A549 (cell line): ENCODE measurements around the gene AFMID. TPM values are rescaled to one million over a fixed set of nuclear protein-coding genes. Genes with fewer than 3 reads are reported as not detected.
"Not testable (repeated sequence)": the region's sequence is repeated elsewhere in the genome, so short reads cannot be mapped to it uniquely, and the experiment has no call there.

Experiments
- ATAC-seq, 2 experiments: fragments of 200-7000 bp in 1 of 2; fragments of >200 bp in 1 of 2; cut with Nextera tagmentation in 1 of 2; cut with Tn5 transposase in 1 of 2; 3 replicates each; pipeline versions ENCODE4 v1.8.0 to v1.9.1; 2018 to 2020; ENCODE audit warnings: mild to moderate bottlenecking in 1 of 2, moderate library complexity in 1 of 2
- CTCF ChIA-PET: fragments of 300-600 bp; sonication (Branson Sonifier 250); formaldehyde crosslinking; extraction: SDS; loops from one replicate; lab custom pipeline; 2021; ENCODE audit warnings: antibody characterized with exemption, inconsistent platforms; lab: Yijun Ruan, JAX
- POLR2A ChIA-PET: fragments of 350-600 bp; formaldehyde crosslinking; extraction: SDS; loops from one replicate; lab custom pipeline; 2021; ENCODE audit warnings: antibody characterized with exemption, inconsistent platforms; lab: Yijun Ruan, JAX
- DNase-seq, 2 experiments: peaks; one replicate each; pipeline versions ENCODE4 v3.0.0 to v3.0.0-alpha.2; 2011 to 2016; ENCODE audit warnings: low read depth in 1 of 2, low spot score in 1 of 2
- FAIRE-seq: peaks from 2 replicates; lab custom pipeline; 2011; peaks lifted over from hg19 to GRCh38; lab: Jason Lieb, UNC
- H3K27ac ChIP-seq, 2 experiments: fragments of >200 bp; sonication (Bioruptor Twin); formaldehyde crosslinking; 3 replicates each; pipeline ENCODE4 v1.5.1; 2016 to 2017
- H3K4me1 ChIP-seq: fragments of >200 bp; sonication (Bioruptor Twin); formaldehyde crosslinking; 3 replicates; pipeline ENCODE4 v1.6.1; 2016
- H3K4me2 ChIP-seq: fragments of >200 bp; sonication (Bioruptor Twin); formaldehyde crosslinking; 3 replicates; pipeline ENCODE4 v1.6.1; 2016
- H3K4me3 ChIP-seq: fragments of >200 bp; sonication (Bioruptor Twin); formaldehyde crosslinking; 3 replicates; pipeline ENCODE4 v1.5.1; 2016
- H3K9me3 ChIP-seq: fragments of >200 bp; sonication (Bioruptor Twin); formaldehyde crosslinking; 3 replicates; pipeline ENCODE4 v1.6.1; 2016
- CEBPB ChIP-seq, 2 experiments: fragments of >200 bp in 1 of 2; sonication (Bioruptor Twin) in 1 of 2; formaldehyde crosslinking in 1 of 2; IDR thresholded peaks; 2 replicates each; pipeline ENCODE4 v1.6.1; 2012 to 2016
- FOXS1 ChIP-seq: fragments of 250-450 bp; sonication (Bioruptor Pico); IDR thresholded peaks from 2 replicates; pipeline ENCODE4 v1.5.0; 2020; ENCODE audit warnings: mild to moderate bottlenecking, moderate library complexity
- JUNB ChIP-seq: fragments of >200 bp; sonication (Bioruptor Twin); formaldehyde crosslinking; IDR thresholded peaks from 2 replicates; pipeline ENCODE4 v1.6.1; 2016
- MAFK ChIP-seq: fragments of 450-650 bp; IDR thresholded peaks from 2 replicates; pipeline ENCODE4 v1.6.1; 2014; ENCODE audit not compliant: partially characterized antibody
- MAZ ChIP-seq: fragments of 150-350 bp; IDR thresholded peaks from 2 replicates; pipeline ENCODE4 v1.6.1; 2014; ENCODE audit warnings: antibody characterized with exemption, low read depth, low read length, borderline replicate concordance
- NR3C1 ChIP-seq: fragments of >200 bp; sonication (Bioruptor Twin); formaldehyde crosslinking; IDR thresholded peaks from 3 replicates; pipeline ENCODE4 v1.6.1; 2017
- RARB ChIP-seq: fragments of 250-450 bp; sonication (Bioruptor Pico); IDR thresholded peaks from 2 replicates; pipeline ENCODE4 v1.8.0; 2021; ENCODE audit warnings: mild to moderate bottlenecking, moderate library complexity
- RFX5 ChIP-seq: fragments of 450-650 bp; IDR thresholded peaks from 2 replicates; pipeline ENCODE4 v1.7.1; 2014; ENCODE audit warnings: antibody characterized with exemption, mild to moderate bottlenecking, moderate library complexity
- WGBS: methylation state at CpG from one replicate; pipeline ENCODE4 v1.1.6; 2017; ENCODE audit errors: missing lambda C conversion rate; 5-methylcytosine and 5-hydroxymethylcytosine counted together
- polyA plus RNA-seq, 4 experiments: library from polyadenylated mRNA; depleted of rRNA in 3 of 4; stranded (reverse); fragments of >200 nt; fragmentation: RNase III in 1 of 4; extraction: RNeasy Plus Mini Kit Qiagen cat#74134 plus additional on column Dnase treatment in 1 of 4; gene quantifications; 2 replicates in 3 of 4; 3 replicates in 1 of 4; pipeline ENCODE4 v1.2.3, GENCODE V29; 2011 to 2017
- TF ChIP-seq, protein P1 (sequence below): IDR thresholded peaks from 2 replicates; pipeline ENCODE4 v1.6.1; 2012
- TF ChIP-seq, protein P2 (sequence below): fragments of >200 bp; sonication (Bioruptor Twin); formaldehyde crosslinking; IDR thresholded peaks from 3 replicates; pipeline ENCODE4 v1.5.1; 2016
- TF ChIP-seq, protein P3 (sequence below): IDR thresholded peaks from 2 replicates; pipeline ENCODE4 v1.6.1; 2012; ENCODE audit warnings: low read depth, borderline replicate concordance
- TF ChIP-seq, protein P4 (sequence below): fragments of 250-450 bp; sonication (Bioruptor Pico); IDR thresholded peaks from 2 replicates; pipeline ENCODE4 v1.5.0; 2021; ENCODE audit warnings: mild to moderate bottlenecking, moderate library complexity, borderline replicate concordance

The AFMID gene
- polyA plus RNA-seq, 2 of the 4 experiments (the other 2 are of a cell fraction) = 33.4 to 43.4 TPM

DNA sequence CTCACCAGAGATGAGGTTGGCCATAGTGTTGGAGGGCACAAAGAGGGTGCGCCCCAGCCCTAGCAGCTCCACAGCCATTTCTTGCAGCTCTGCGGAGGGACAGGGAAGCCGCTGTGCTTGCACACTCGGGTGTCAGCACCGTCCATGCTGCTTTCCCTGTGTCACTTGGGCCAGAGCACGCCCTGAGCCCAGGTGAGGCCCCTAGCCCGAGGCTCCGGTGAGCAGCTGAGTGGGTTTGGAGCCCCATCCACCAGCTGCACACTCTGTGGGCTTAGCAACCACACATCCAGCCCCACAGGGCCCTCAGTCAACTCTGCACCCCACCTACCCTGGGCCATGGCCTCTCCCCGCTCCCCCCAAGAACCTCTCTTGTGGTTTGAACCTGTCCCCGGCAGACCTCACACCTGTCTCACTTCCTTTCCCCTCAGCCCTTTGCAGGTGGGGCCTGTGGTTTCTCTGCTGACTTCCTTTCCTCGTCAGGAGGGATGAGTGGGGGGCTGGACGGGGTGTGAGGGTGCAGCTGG, 65.0 kb downstream of the AFMID start:
- FAIRE-seq = no peak
- peaks cover 10% of the 10 kb centered on the region for H3K4me1 ChIP-seq
- POLR2A ChIA-PET = no interaction called here

DNA sequence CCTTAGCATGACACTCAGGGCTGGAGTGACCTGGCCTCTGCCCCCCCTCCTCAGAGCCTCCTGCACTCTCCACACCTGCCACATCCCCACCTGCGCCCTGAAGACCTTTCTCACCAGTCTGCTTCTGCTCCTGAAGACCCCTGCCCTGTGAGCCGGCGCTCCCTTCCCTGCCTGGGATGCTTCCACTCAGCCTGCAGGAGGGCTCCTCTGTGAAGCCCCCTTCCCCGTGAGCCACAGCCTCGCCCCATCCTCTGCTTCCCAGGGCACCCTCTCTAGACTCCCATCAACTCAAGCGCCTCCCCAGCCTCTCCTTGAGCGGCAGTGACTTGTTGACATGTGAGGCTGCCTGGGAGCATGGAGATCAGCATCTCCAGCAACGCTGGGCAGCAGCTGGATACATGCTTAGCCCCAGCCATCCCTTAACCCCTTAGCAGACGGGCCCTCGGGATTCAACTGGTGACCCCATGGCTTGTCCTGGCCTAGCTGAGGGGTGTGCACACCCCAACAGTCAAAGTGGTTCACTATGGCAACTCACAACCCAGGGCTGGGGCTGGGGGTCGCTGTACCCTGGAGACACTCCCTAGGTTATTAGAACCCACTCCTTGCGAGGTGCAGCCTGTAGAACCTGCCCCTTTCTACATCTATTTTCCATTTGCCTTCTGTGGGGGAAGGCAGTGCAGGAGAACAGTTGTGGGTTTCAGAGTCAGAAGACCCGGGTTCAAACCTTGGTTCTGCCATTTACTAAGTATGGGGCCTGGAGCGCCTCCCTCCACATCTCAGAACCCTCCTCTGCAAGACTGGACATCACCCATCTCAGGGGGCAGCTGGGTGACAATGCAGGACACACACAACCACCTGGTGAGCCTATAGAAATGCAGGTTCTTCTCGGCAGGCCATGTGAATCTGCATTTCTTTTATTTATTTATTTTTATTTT, 65.8 kb downstream of the AFMID start:
- Histone ChIP-seq H3K4me1 (peaks cover 13% of the 10 kb centered on the region), H3K4me3 (no peak overlapping the region), H3K27ac (no peak overlapping the region), H3K9me3 (no peaks in the 10 kb centered on the region), H3K4me2 (no peak overlapping the region; the same call in 2 of the 3 replicates)
- CTCF ChIA-PET = interaction anchor here (0.7 to 11.6 kb wide), 12 partner anchors 15 to 235 kb away, joined by 3 to 190 read pairs (median 33); partner anchors contain the start of genes AFMID, BIRC5 and TK1
- ATAC-seq (no peak), FAIRE-seq (no peak), DNase-seq (no peak)
- 83% methylated on average over 15 of the region's 15 CpGs for WGBS
- TF ChIP-seq, protein P1, sequence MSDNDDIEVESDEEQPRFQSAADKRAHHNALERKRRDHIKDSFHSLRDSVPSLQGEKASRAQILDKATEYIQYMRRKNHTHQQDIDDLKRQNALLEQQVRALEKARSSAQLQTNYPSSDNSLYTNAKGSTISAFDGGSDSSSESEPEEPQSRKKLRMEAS = no peak
- TF ChIP-seq MAFK = no peak
- TF ChIP-seq, protein P2, sequence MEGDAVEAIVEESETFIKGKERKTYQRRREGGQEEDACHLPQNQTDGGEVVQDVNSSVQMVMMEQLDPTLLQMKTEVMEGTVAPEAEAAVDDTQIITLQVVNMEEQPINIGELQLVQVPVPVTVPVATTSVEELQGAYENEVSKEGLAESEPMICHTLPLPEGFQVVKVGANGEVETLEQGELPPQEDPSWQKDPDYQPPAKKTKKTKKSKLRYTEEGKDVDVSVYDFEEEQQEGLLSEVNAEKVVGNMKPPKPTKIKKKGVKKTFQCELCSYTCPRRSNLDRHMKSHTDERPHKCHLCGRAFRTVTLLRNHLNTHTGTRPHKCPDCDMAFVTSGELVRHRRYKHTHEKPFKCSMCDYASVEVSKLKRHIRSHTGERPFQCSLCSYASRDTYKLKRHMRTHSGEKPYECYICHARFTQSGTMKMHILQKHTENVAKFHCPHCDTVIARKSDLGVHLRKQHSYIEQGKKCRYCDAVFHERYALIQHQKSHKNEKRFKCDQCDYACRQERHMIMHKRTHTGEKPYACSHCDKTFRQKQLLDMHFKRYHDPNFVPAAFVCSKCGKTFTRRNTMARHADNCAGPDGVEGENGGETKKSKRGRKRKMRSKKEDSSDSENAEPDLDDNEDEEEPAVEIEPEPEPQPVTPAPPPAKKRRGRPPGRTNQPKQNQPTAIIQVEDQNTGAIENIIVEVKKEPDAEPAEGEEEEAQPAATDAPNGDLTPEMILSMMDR = no peak
- no peak for TF ChIP-seq FOXS1 (CRISPR knock-in tag)
- no peak for TF ChIP-seq MAZ
- TF ChIP-seq JUNB = no peak
- POLR2A ChIA-PET = no interaction called here

More for the DNA sequence above, 65.0 kb downstream of the AFMID start:
- TF ChIP-seq CEBPB (IDR thresholded peaks at IDR 0.05) (no peak), NR3C1 (no peak), MAZ (no peak), RARB (no peak), RFX5 (no peak)
- TF ChIP-seq, protein P3, sequence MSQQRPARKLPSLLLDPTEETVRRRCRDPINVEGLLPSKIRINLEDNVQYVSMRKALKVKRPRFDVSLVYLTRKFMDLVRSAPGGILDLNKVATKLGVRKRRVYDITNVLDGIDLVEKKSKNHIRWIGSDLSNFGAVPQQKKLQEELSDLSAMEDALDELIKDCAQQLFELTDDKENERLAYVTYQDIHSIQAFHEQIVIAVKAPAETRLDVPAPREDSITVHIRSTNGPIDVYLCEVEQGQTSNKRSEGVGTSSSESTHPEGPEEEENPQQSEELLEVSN = no peak
- TF ChIP-seq, protein P4, sequence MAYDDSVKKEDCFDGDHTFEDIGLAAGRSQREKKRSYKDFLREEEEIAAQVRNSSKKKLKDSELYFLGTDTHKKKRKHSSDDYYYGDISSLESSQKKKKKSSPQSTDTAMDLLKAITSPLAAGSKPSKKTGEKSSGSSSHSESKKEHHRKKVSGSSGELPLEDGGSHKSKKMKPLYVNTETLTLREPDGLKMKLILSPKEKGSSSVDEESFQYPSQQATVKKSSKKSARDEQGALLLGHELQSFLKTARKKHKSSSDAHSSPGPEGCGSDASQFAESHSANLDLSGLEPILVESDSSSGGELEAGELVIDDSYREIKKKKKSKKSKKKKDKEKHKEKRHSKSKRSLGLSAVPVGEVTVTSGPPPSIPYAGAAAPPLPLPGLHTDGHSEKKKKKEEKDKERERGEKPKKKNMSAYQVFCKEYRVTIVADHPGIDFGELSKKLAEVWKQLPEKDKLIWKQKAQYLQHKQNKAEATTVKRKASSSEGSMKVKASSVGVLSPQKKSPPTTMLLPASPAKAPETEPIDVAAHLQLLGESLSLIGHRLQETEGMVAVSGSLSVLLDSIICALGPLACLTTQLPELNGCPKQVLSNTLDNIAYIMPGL = no peak
- TF ChIP-seq, all 56 proteins: peak for 0
- WGBS = 83% methylated on average over 12 of the region's 12 CpGs
- CTCF ChIA-PET = interaction anchor here (0.7 to 11.6 kb wide), 37 partner anchors 7 to 456 kb away, joined by 3 to 190 read pairs (median 12); partner anchors contain the start of genes AFMID, BIRC5, PGS1 and TK1
- Histone ChIP-seq H3K4me2 (no peak overlapping the region), H3K27ac (no peak overlapping the region), H3K9me3 (no peaks in the 10 kb centered on the region), H3K4me3 (no peak overlapping the region)
- DNase-seq (no peak), ATAC-seq (no peak)

DNA sequence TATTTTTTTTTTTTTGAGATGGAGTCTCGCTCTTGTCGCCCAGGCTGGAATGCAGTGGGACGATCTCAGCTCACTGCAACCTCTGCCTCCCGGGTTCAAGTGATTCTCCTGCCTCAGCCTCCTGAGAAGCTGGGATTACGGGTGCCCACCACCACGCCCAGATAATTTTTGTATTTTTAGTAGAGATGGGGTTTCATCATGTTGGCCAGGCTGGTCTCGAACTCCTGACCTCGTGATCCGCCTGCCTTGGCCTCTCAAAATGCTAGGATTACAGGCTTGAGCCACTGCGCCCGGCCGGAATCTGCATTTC, 66.4 kb downstream of the AFMID start:
- DNase-seq, FAIRE-seq, ATAC-seq, H3K9me3 ChIP-seq, POLR2A ChIA-PET: not testable (repeated sequence)
- 91% methylated on average over 12 of the region's 12 CpGs for WGBS
- peaks cover 13% of the 10 kb centered on the region for H3K4me1 ChIP-seq
- peak overlapping the region; percentile 81 for H3K4me3 ChIP-seq
- H3K27ac ChIP-seq = peak overlapping the region in 1 of 2 experiments; percentile 92; a peak in 4 of 6 replicates
- peak overlapping the region; percentile 92 for H3K4me2 ChIP-seq
- CTCF ChIA-PET = interaction anchor here (1.0 to 11.6 kb wide), 5 partner anchors 15 to 168 kb away, joined by 3 to 190 read pairs (median 150); partner anchors contain the start of gene BIRC5
